Panc1 (cell line): ENCODE measurements around the gene MAGI1. TPM values are rescaled to one million over a fixed set of nuclear protein-coding genes. Genes with fewer than 3 reads are reported as not detected.

Experiments
- ATAC-seq: fragments of 200-7000 bp; cut with Tn5 transposase; 2 replicates; pipeline ENCODE4 v1.9.1; 2020; ENCODE audit warnings: mild to moderate bottlenecking, moderate library complexity
- BruUV-seq: library from RNA; stranded (reverse); fragments of 400-500 nt; replicated peaks from 2 replicates; lab custom pipeline; 2021; lab: Mats Ljungman, UMichigan
- CTCF ChIA-PET: fragments of 300-600 bp; sonication (Branson Sonifier 250); formaldehyde crosslinking; loops from one replicate; lab custom pipeline; 2022; ENCODE audit warnings: antibody characterized with exemption; lab: Charles Lee
- POLR2A ChIA-PET: fragments of 300-600 bp; sonication (Branson Sonifier 250); formaldehyde crosslinking; loops from one replicate; lab custom pipeline; 2022; ENCODE audit warnings: antibody characterized with exemption; lab: Charles Lee
- DNase-seq: peaks from one replicate; pipeline ENCODE4 v3.0.0-alpha.2; 2010; ENCODE audit warnings: low read depth, low spot score
- H3K27ac ChIP-seq: 2 replicates; pipeline ENCODE4 v1.5.1; 2011; ENCODE audit warnings: mild to moderate bottlenecking, low read length, inconsistent platforms
- H3K27me3 ChIP-seq: fragments of 200-500 bp; sonication (Bioruptor generic); 2 replicates; pipeline ENCODE4 v1.6.0; 2014; ENCODE audit warnings: low read length, inconsistent platforms; ENCODE audit not compliant: control insufficient read depth, insufficient read depth
- H3K36me3 ChIP-seq: fragments of 200-500 bp; sonication (Bioruptor generic); 2 replicates; pipeline ENCODE4 v1.5.1; 2014; ENCODE audit warnings: inconsistent platforms, mild to moderate bottlenecking, low read length, moderate library complexity; ENCODE audit not compliant: control insufficient read depth, insufficient read depth
- H3K4me1 ChIP-seq: 2 replicates; pipeline ENCODE4 v1.5.1; 2011; ENCODE audit warnings: inconsistent platforms, mild to moderate bottlenecking, low read length, moderate library complexity; ENCODE audit not compliant: control insufficient read depth, insufficient read depth
- H3K4me3 ChIP-seq, 2 experiments: 2 replicates each; pipeline ENCODE4 v1.5.1; 2011 to 2012; ENCODE audit warnings: low read depth in 2 of 2, low read length in 2 of 2, mild to moderate bottlenecking in 2 of 2, inconsistent platforms in 1 of 2, moderate library complexity in 1 of 2
- H3K9me3 ChIP-seq: fragments of 200-500 bp; sonication (Bioruptor generic); 2 replicates; pipeline ENCODE4 v1.5.1; 2014; ENCODE audit warnings: low read depth, mild to moderate bottlenecking, inconsistent platforms, low read length, moderate library complexity; ENCODE audit not compliant: control insufficient read depth, insufficient read depth
- TCF7L2 ChIP-seq: IDR thresholded peaks from 2 replicates; pipeline ENCODE4 v1.6.1; 2011; ENCODE audit warnings: mild to moderate bottlenecking, low read depth, low read length, inconsistent platforms
- in situ Hi-C: cut with HindIII; loops from 2 replicates; pipeline ENCODE4 v1.10.0; 2016; ENCODE audit warnings: low sequenced_read_pairs, low pct_unique_long_range_greater_than_20kb
- intact Hi-C: fragments of 100-400 bp; cut with micrococcal nuclease; formaldehyde crosslinking; loops from one replicate; pipeline ENCODE4 v1.10.0; 2022; ENCODE audit not compliant: unreplicated experiment
- total RNA-seq: library from RNA; stranded (reverse); gene quantifications from one replicate; pipeline ENCODE4 v1.2.1, GENCODE V29; 2021; ENCODE audit not compliant: unreplicated experiment
- TF ChIP-seq, protein P1 (sequence below), 2 experiments: IDR thresholded peaks; 2 replicates each; pipeline ENCODE4 v1.6.1; 2011 to 2012; ENCODE audit warnings: low read depth in 2 of 2, control low read depth in 1 of 2, low read length in 1 of 2, mild to moderate bottlenecking in 1 of 2, moderate library complexity in 1 of 2; ENCODE audit not compliant: insufficient read depth in 1 of 2
- TF ChIP-seq, protein P2 (sequence below): fragments of 450-650 bp; IDR thresholded peaks from 2 replicates; pipeline ENCODE4 v1.5.1; 2017; ENCODE audit warnings: mild to moderate bottlenecking

The MAGI1 gene
- total RNA-seq, 1 experiment from 2014 or later: 9.5 TPM

DNA sequence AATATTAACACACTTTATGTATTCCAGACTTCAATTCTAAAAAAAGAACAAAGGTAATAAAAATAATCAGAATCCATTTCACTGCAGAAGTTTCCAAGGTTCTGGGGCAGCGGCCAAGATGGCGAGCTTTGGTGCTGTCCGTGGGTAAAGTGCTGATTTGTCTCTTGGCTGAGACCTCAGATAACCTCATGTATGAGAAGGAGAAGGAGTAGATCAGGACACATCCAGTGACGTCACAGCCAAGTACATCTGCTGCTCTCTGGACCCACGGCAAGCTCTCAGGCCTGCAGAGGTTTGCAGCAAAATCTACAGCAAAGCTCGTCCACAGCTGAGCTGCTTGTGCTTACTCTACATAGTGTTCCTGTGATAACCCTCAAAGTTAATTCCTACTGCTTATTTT lies 165.7 kb downstream of the MAGI1 start:
- no peaks in the 10 kb centered on the region for H3K4me1 ChIP-seq
- POLR2A ChIA-PET: no interaction called here
- H3K9me3 ChIP-seq: no peaks in the 10 kb centered on the region
- intact Hi-C loops: no loop called here
- BruUV-seq: no TSS peak
- TF ChIP-seq, protein P1, sequence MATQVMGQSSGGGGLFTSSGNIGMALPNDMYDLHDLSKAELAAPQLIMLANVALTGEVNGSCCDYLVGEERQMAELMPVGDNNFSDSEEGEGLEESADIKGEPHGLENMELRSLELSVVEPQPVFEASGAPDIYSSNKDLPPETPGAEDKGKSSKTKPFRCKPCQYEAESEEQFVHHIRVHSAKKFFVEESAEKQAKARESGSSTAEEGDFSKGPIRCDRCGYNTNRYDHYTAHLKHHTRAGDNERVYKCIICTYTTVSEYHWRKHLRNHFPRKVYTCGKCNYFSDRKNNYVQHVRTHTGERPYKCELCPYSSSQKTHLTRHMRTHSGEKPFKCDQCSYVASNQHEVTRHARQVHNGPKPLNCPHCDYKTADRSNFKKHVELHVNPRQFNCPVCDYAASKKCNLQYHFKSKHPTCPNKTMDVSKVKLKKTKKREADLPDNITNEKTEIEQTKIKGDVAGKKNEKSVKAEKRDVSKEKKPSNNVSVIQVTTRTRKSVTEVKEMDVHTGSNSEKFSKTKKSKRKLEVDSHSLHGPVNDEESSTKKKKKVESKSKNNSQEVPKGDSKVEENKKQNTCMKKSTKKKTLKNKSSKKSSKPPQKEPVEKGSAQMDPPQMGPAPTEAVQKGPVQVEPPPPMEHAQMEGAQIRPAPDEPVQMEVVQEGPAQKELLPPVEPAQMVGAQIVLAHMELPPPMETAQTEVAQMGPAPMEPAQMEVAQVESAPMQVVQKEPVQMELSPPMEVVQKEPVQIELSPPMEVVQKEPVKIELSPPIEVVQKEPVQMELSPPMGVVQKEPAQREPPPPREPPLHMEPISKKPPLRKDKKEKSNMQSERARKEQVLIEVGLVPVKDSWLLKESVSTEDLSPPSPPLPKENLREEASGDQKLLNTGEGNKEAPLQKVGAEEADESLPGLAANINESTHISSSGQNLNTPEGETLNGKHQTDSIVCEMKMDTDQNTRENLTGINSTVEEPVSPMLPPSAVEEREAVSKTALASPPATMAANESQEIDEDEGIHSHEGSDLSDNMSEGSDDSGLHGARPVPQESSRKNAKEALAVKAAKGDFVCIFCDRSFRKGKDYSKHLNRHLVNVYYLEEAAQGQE (IDR thresholded peaks at IDR 0.05; ENCODE audit: insufficient read depth in 1 of 2, low read depth in 2 of 2, low read length in 1 of 2): peak; percentile 60 to 67; a peak in 2 of 4 replicates
- TF ChIP-seq, protein P2, sequence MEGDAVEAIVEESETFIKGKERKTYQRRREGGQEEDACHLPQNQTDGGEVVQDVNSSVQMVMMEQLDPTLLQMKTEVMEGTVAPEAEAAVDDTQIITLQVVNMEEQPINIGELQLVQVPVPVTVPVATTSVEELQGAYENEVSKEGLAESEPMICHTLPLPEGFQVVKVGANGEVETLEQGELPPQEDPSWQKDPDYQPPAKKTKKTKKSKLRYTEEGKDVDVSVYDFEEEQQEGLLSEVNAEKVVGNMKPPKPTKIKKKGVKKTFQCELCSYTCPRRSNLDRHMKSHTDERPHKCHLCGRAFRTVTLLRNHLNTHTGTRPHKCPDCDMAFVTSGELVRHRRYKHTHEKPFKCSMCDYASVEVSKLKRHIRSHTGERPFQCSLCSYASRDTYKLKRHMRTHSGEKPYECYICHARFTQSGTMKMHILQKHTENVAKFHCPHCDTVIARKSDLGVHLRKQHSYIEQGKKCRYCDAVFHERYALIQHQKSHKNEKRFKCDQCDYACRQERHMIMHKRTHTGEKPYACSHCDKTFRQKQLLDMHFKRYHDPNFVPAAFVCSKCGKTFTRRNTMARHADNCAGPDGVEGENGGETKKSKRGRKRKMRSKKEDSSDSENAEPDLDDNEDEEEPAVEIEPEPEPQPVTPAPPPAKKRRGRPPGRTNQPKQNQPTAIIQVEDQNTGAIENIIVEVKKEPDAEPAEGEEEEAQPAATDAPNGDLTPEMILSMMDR: no peak
- H3K27me3 ChIP-seq: no peaks in the 10 kb centered on the region
- in situ Hi-C loops: no loop called here
- no peak overlapping the region for H3K4me3 ChIP-seq
- H3K36me3 ChIP-seq: no peaks in the 10 kb centered on the region
- no peak for DNase-seq
- no peak overlapping the region for H3K27ac ChIP-seq
- CTCF ChIA-PET: no interaction called here
- no peak for ATAC-seq

DNA sequence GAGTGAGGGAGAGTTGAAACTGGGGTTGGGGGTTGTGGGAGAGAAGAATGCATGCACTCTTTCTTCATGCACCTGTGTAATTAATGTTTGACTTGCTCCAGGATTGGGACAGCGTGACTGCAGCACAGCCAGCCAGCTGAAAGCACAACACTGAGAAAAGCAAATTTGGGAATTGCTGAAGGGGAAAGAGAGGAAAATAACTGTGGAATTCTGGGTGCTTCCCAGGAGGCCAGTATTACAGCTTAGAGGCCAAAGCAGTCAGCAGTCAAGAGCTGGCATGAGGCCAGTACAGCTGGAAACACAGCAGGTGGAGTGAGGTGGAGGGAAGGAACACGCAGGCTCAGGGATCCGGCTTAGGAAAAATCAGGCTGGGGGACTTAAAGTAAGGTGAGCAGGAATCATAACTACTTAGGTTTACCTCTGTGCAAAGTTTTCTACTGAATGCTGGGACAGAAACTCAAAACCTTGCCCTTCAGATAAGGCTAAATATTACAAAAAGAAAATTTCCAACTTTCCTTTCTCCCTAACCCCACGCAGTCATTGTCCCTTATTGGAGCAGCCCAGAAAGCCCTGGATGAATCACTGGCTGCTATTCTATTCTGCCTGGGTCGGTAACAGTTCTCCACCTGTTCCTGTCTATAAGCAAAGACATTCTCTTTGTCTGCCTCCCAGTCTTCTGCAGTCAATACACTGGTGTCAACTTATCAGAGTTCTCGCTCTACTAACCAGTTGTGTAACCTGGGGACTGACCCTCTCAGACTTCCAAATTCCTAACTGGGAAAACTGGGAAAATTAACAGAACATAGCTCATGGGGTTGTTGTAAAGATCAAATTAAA lies 167.2 kb downstream of the MAGI1 start:
- H3K9me3 ChIP-seq: no peaks in the 10 kb centered on the region
- ATAC-seq: no peak
- CTCF ChIA-PET: no interaction called here
- POLR2A ChIA-PET: no interaction called here
- no peak overlapping the region for H3K4me3 ChIP-seq
- no peak overlapping the region for H3K27ac ChIP-seq
- BruUV-seq: no TSS peak
- in situ Hi-C loops: no loop called here
- no peaks in the 10 kb centered on the region for H3K27me3 ChIP-seq
- TF ChIP-seq, protein P1 (IDR thresholded peaks at IDR 0.05; ENCODE audit: insufficient read depth in 1 of 2, low read depth in 2 of 2, low read length in 1 of 2): no peak
- TF ChIP-seq, protein P2: no peak
- no peak for TF ChIP-seq TCF7L2
- no peaks in the 10 kb centered on the region for H3K4me1 ChIP-seq
- DNase-seq: no peak
- intact Hi-C loops: no loop called here
- H3K36me3 ChIP-seq: no peaks in the 10 kb centered on the region
